NOMO-1 (cell line): ENCODE data around the gene PLEKHD1.

Experiments used
- DNase-seq, 2 experiments: peaks; one replicate each; lab custom pipeline; 2025; ENCODE audit not compliant: unreplicated experiment in 2 of 2; lab: John Stamatoyannopoulos, UW

PLEKHD1 gene

DNA sequence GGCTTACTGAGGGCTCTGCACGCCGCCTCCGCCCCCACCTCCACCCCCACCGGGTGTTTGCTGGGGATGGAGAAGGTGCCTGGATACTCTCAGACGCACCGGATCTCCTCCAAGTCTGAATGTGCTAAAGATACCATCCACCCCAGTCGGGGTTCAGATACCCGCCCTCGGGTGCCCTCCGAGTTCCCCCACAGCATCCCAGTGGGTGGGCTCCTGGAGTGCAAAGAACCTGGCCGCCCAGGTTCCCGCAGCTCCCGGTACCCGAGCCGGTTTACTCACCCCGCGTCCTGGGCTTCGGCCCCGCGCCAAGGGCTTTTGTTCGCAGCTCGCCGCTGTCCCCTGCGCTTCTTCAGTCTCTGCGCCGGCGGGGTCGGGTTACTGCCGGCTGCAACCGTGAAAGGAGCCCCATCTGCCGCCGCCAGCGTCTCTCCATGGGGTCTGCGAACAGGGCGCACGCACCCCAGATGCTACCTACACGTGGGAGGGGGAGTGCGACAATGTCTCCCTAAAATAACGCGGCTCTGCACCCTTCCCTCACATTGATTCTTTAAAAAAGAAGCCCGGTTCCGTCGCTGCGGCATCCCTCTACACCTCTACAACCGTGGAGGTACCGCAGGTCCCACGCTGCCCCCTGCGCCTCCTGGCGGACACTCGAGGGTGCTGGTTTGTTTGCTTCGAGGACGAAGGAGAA, 89.9 kb downstream of the PLEKHD1 start, which contains the start of gene CCDC177:
Gene CCDC177 (minus strand): TSS at position 609 of the 691 bp plus-strand sequence. CDS start 1,249 bp downstream, outside the sequence.
- peak; percentile 17 to 21 for DNase-seq

DNA sequence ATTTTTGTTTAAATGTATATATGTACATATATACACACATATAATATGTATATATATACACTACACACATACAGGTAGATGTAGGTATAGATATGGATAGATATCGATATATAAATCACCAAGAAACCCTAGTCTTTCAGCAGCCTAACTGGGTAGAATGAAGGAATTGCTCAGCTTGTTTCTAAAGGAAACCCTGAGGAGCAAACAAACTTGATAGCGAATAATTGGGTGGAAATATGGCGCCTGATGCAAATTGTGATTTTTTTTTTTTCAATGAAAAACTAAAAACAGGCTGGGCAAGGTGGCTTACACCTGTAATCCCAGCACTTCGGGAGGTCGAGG, 90.4 kb downstream of the PLEKHD1 start:
- DNase-seq, result no peak

DNA sequence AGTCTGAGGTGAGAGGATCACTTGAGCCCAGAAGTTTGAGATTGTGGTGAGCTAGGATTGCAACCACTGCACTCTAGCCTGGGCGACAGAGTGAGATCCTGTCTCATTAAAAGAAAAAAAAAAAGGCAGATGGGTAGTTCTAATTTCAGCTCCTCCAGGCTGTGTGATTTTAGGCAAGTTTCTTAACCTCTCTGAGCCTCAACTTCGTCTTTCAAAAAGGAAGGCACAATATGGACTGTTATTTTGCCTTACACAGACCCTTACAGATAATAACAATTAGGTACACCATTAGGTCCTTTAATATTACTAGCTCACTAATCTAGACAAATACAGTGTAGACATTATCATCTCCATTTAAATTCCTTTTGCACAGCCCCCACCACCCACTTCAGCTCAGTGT, 94.9 kb downstream of the PLEKHD1 start:
- no peak for DNase-seq

DNA sequence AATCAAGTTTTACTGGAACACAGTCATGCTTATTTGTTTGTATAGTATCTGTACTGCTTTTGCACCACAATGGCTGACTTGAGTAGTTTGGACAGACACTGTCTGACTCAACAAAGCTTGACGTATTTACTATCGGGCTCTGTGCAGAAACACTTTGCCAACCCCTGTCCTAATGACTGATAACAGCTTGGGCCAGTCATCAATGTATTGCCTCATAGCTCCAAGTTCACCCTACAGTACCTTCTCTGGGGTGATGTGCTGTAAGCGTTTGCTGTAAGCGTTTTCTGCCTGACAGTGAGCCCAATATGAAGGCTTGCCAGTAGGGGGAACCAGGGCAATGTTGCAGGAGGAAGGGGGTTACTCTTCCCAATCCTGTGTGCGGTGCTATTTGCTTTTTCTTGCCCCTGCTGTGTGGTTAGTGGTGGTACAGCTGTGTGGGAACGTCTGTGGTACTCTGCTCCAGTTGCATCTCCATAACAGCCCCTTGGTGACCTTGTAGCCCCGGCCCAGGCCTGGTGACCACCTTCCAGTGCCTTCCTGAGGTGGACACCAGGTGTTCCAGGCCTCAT, 95.6 kb downstream of the PLEKHD1 start:
- DNase-seq, result peak; percentile 35 to 46
